Activated naive CD4-positive, alpha-beta T cell treated with anti-CD3 and anti-CD28 coated beads for 36 hours (primary cell): ENCODE results near the gene FDCSP. TPM values are rescaled to one million over a fixed set of nuclear protein-coding genes. Genes with fewer than 3 reads are reported as not detected.
A peak's percentile ranks its signal among the peaks of the same experiment; 100 is the strongest.

ENCODE experiments used
- CTCF ChIA-PET: fragments of 350-600 bp; sonication (Branson Sonifier 250); formaldehyde crosslinking; loops from one replicate; lab custom pipeline; 2021; ENCODE audit warnings: antibody characterized with exemption; lab: Charles Lee
- DNase-seq: peaks from one replicate; pipeline ENCODE4 v3.0.0-alpha.2; 2020
- H3K27ac Mint-ChIP-seq: one replicate; pipeline ENCODE4 v1.8.0; 2021; ENCODE audit warnings: mild to moderate bottlenecking, mixed read lengths
- H3K27me3 Mint-ChIP-seq: one replicate; pipeline ENCODE4 v1.8.0; 2021; ENCODE audit warnings: low read depth, mixed read lengths
- H3K36me3 Mint-ChIP-seq: one replicate; pipeline ENCODE4 v1.8.0; 2021; ENCODE audit warnings: low read depth, mixed read lengths
- H3K4me1 Mint-ChIP-seq: one replicate; pipeline ENCODE4 v1.8.0; 2021; ENCODE audit warnings: low read depth, mixed read lengths
- H3K4me3 Mint-ChIP-seq: one replicate; pipeline ENCODE4 v1.8.0; 2021; ENCODE audit warnings: mild to moderate bottlenecking, moderate library complexity, mixed read lengths
- H3K9me3 Mint-ChIP-seq: one replicate; pipeline ENCODE4 v1.8.0; 2021; ENCODE audit warnings: mixed read lengths
- intact Hi-C: fragments of 100-400 bp; cut with micrococcal nuclease; formaldehyde crosslinking; loops from one replicate; pipeline ENCODE4 v1.15.1; 2023
- total RNA-seq, 2 experiments: library from RNA; stranded (reverse); gene quantifications; one replicate each; pipeline ENCODE4 v1.2.3, GENCODE V29; 2021

FDCSP gene
- not detected for total RNA-seq

- Mint-ChIP-seq H3K4me3 (no peak within 1 kb of the TSS), H3K36me3 (no peaks in the 10 kb centered on the region), H3K9me3 (no peaks in the 10 kb centered on the region), H3K27me3 (no peaks in the 10 kb centered on the region), H3K27ac (no peak within 1 kb of the TSS), H3K4me1 (no peaks in the 10 kb centered on the region)
- CTCF ChIA-PET, result no interaction called here
- intact Hi-C loops, result no loop called here
- no peak for DNase-seq
These were observed at the start of gene FDCSP for GRCh38 chr4:70225824-70226223. TSS of gene FDCSP (plus strand) at chr4:70226124. CDS start at chr4:70231195, 5,071 bp downstream.

- CTCF ChIA-PET, result no interaction called here
- no peaks in the 10 kb centered on the region for H3K36me3 Mint-ChIP-seq
- peaks cover 2% of the 10 kb centered on the region for H3K27me3 Mint-ChIP-seq
- H3K27ac Mint-ChIP-seq, result no peak overlapping the region
- H3K4me3 Mint-ChIP-seq, result no peak overlapping the region
- intact Hi-C loops, result no loop called here
- H3K9me3 Mint-ChIP-seq, result no peaks in the 10 kb centered on the region
- DNase-seq, result no peak
- H3K4me1 Mint-ChIP-seq, result no peaks in the 10 kb centered on the region
These were observed 48.8 kb upstream of the FDCSP start for GRCh38 chr4:70177090-70177489.

DNA sequence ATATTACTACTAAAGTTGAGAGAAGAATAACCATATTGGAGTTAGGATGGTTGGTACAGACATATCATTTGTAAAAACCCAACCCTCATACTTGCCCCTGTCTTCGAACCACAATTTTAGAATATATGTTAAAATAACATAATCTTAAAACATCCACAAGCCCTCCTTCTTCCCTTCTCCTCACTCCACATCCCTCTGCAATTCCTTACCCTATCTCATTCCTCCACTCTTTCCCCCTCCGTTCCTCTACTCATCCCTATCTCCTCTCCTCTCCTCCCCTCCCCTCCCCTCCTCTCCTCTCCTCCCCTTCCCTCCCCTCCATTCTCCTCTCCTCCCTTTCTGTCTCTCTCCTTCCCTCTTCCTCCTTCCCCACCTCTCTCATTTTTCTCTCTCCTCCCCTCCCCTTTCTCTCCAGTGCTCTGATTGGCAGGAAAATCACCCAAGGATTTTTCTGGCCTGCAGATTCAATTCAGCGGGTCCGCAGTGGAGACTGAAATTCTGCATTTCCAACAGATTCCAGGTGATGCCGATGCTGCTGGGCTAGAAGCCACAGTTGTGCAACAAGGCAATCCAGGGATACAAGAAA lies 47.8 kb upstream of the FDCSP start:
- CTCF ChIA-PET, result no interaction called here
- H3K9me3 Mint-ChIP-seq, result no peaks in the 10 kb centered on the region
- no peak for DNase-seq
- H3K36me3 Mint-ChIP-seq, result no peaks in the 10 kb centered on the region
- no peaks in the 10 kb centered on the region for H3K27me3 Mint-ChIP-seq
- no peak overlapping the region for H3K4me3 Mint-ChIP-seq
- H3K4me1 Mint-ChIP-seq, result no peaks in the 10 kb centered on the region
- intact Hi-C loops, result no loop called here
- no peak overlapping the region for H3K27ac Mint-ChIP-seq

GRCh38 chr4:70179811-70180210 lies 46.1 kb upstream of the FDCSP start:
- CTCF ChIA-PET, result no interaction called here
- H3K4me1 Mint-ChIP-seq, result no peaks in the 10 kb centered on the region
- H3K27ac Mint-ChIP-seq, result no peak overlapping the region
- no peak for DNase-seq
- no peaks in the 10 kb centered on the region for H3K36me3 Mint-ChIP-seq
- no peaks in the 10 kb centered on the region for H3K9me3 Mint-ChIP-seq
- H3K27me3 Mint-ChIP-seq, result peaks cover 2% of the 10 kb centered on the region
- intact Hi-C loops, result loop anchor here (5.0 to 10.0 kb wide), 4 partner anchors 327 to 1683 kb away; no protein-coding TSS in a partner anchor
- H3K4me3 Mint-ChIP-seq, result no peak overlapping the region

- no peak for DNase-seq
- Mint-ChIP-seq H3K9me3 (no peaks in the 10 kb centered on the region), H3K36me3 (no peaks in the 10 kb centered on the region), H3K4me3 (no peak overlapping the region), H3K4me1 (no peaks in the 10 kb centered on the region), H3K27ac (no peak overlapping the region), H3K27me3 (peaks cover 2% of the 10 kb centered on the region)
- CTCF ChIA-PET, result no interaction called here
- intact Hi-C loops, result loop anchor here (5.0 to 10.0 kb wide), 4 partner anchors 325 to 1685 kb away; no protein-coding TSS in a partner anchor
These were observed 44.1 kb upstream of the FDCSP start for GRCh38 chr4:70181864-70182263.

GRCh38 chr4:70182517-70183167 lies 43.3 kb upstream of the FDCSP start:
- Mint-ChIP-seq H3K4me1 (no peaks in the 10 kb centered on the region), H3K4me3 (no peak overlapping the region), H3K27ac (no peak overlapping the region), H3K36me3 (no peaks in the 10 kb centered on the region), H3K27me3 (peaks cover 2% of the 10 kb centered on the region), H3K9me3 (no peaks in the 10 kb centered on the region)
- DNase-seq, result no peak
- intact Hi-C loops, result loop anchor here (1.0 to 10.0 kb wide), 7 partner anchors 285 to 1685 kb away; no protein-coding TSS in a partner anchor
- CTCF ChIA-PET, result interaction anchor here (0.7 to 1.5 kb wide), 7 partner anchors 11 to 493 kb away, joined by 3 to 5 read pairs (median 3); no protein-coding TSS in a partner anchor

DNA sequence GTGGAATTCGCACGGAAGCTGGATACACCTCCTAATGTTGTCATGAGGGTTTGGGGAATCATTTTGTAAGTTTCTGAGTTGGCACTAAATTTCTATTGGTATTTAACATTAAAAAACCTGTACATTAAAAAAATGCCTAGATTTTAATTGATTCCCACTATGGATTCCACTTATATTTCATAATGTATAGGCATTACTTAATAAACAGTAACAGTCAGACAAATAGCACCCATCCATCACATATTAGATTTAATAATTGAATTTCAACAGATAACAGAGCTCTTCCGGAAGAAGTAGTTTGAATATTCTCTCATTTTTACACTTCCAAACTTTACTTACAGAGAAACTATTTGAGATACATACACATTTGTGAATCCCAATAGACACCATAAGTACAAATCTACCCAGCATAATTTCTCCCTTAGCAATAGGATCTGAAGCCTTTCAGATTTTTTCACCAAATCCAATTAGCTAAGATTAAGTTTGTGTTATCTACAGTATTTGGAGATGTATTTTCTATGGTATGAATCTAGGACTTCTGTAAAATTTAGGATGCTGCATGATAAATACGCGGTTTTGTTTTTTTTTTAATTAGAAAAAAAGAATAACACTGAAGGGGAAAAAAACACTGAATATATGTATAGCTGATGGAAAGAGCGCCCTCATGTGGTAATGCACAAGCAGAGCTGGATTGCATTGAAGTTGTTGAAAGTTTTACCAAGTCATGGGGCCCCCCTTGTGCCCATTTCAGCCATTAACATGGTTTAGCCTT lies 42.6 kb upstream of the FDCSP start:
- CTCF ChIA-PET, result interaction anchor here (0.6 to 1.5 kb wide), 13 partner anchors 10 to 493 kb away, joined by 3 to 6 read pairs (median 3); partner anchors contain the start of gene HTN3
- Mint-ChIP-seq H3K27ac (no peak overlapping the region), H3K4me3 (no peak overlapping the region), H3K27me3 (peaks cover 2% of the 10 kb centered on the region), H3K36me3 (no peaks in the 10 kb centered on the region), H3K9me3 (no peaks in the 10 kb centered on the region), H3K4me1 (no peaks in the 10 kb centered on the region)
- DNase-seq, result peak; percentile 42
- intact Hi-C loops, result loop anchor here (1.0 to 10.0 kb wide), 7 partner anchors 286 to 1686 kb away; no protein-coding TSS in a partner anchor

- Mint-ChIP-seq H3K27ac (no peak overlapping the region), H3K4me3 (no peak overlapping the region), H3K36me3 (no peaks in the 10 kb centered on the region), H3K27me3 (peaks cover 2% of the 10 kb centered on the region), H3K4me1 (no peaks in the 10 kb centered on the region), H3K9me3 (no peaks in the 10 kb centered on the region)
- intact Hi-C loops, result loop anchor here (1.0 to 10.0 kb wide), 7 partner anchors 287 to 1687 kb away; no protein-coding TSS in a partner anchor
- CTCF ChIA-PET, result interaction anchor here (0.8 to 1.5 kb wide), 6 partner anchors 12 to 494 kb away, joined by 3 to 4 read pairs (median 4); no protein-coding TSS in a partner anchor
- no peak for DNase-seq
These were observed 42.0 kb upstream of the FDCSP start for GRCh38 chr4:70183940-70184246.

- Mint-ChIP-seq H3K4me3 (no peak overlapping the region), H3K27me3 (peaks cover 2% of the 10 kb centered on the region), H3K36me3 (no peaks in the 10 kb centered on the region), H3K9me3 (no peaks in the 10 kb centered on the region), H3K27ac (no peak overlapping the region), H3K4me1 (no peaks in the 10 kb centered on the region)
- CTCF ChIA-PET, result no interaction called here
- DNase-seq, result no peak
- intact Hi-C loops, result loop anchor here (10.0 kb wide), 1 partner anchor 872 kb away; no protein-coding TSS in a partner anchor
These were observed 38.7 kb upstream of the FDCSP start for GRCh38 chr4:70187216-70187615.

DNA sequence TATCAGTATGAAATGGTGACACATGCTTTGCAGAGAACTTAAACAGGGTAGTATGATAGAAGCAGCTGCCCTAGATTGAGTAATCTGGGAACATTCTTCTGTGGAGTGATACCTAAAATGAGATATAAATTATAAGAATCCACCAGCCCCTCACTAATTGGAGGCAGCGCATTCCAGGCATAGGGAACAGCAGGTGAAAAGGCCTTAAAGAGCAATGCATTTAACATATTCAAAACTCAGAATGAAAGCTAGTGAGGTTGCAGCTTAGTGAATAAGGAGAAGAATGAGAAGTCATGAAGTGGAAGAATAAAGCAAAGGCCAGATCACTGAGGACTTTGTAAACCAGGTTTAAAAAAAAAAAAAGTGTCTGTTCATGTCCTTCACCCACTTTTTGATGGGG lies 35.3 kb upstream of the FDCSP start:
- intact Hi-C loops, result no loop called here
- Mint-ChIP-seq H3K9me3 (no peaks in the 10 kb centered on the region), H3K27me3 (no peaks in the 10 kb centered on the region), H3K4me3 (no peak overlapping the region), H3K4me1 (no peaks in the 10 kb centered on the region), H3K27ac (no peak overlapping the region), H3K36me3 (no peaks in the 10 kb centered on the region)
- CTCF ChIA-PET, result no interaction called here
- DNase-seq, result no peak

DNA sequence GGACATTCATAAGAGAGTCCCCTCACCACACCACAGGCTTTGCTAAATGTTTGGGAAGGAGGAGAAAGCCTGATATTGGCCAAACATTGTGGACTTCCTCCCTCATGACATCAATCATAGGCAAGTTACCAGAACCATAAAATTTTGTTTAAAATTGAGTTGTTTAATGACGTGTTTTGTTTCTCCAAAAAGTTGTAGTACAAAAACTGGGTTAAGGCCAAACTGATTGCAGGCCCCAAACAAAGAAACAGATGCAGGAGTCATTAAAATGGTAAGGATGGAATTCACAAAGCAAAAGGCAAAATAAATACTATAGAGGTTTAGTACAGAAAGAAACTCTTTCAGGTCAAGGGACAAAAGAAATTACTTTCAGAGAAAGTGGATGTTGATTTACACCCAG lies 34.3 kb upstream of the FDCSP start:
- H3K27ac Mint-ChIP-seq, result no peak overlapping the region
- DNase-seq, result no peak
- intact Hi-C loops, result no loop called here
- no peaks in the 10 kb centered on the region for H3K27me3 Mint-ChIP-seq
- no peaks in the 10 kb centered on the region for H3K4me1 Mint-ChIP-seq
- CTCF ChIA-PET, result no interaction called here
- H3K36me3 Mint-ChIP-seq, result no peaks in the 10 kb centered on the region
- H3K4me3 Mint-ChIP-seq, result no peak overlapping the region
- no peaks in the 10 kb centered on the region for H3K9me3 Mint-ChIP-seq

GRCh38 chr4:70192895-70193294 lies 33.0 kb upstream of the FDCSP start:
- H3K9me3 Mint-ChIP-seq, result no peaks in the 10 kb centered on the region
- no peak overlapping the region for H3K27ac Mint-ChIP-seq
- no peaks in the 10 kb centered on the region for H3K27me3 Mint-ChIP-seq
- no peaks in the 10 kb centered on the region for H3K4me1 Mint-ChIP-seq
- CTCF ChIA-PET, result no interaction called here
- no peaks in the 10 kb centered on the region for H3K36me3 Mint-ChIP-seq
- intact Hi-C loops, result no loop called here
- no peak for DNase-seq
- H3K4me3 Mint-ChIP-seq, result no peak overlapping the region
